Stomach (tissue), 4 donors: ENCODE data around the gene RNU5B-1.

Source experiments
- CTCF ChIP-seq, 7 experiments: fragments of 450-650 bp in 4 of 7; fragments of 200-600 bp in 3 of 7; sonication (generic) in 3 of 7; IDR thresholded peaks; one replicate each; pipeline ENCODE4 v1.5.1; 2016 to 2019; ENCODE audit warnings: antibody characterized with exemption in 7 of 7, control low read depth in 2 of 7, mild to moderate bottlenecking in 1 of 7
- POLR2A ChIP-seq, 4 donors: fragments of 450-650 bp; IDR thresholded peaks; one replicate each; pipeline ENCODE4 v1.6.1; 2016; ENCODE audit warnings: antibody characterized with exemption in 4 of 4, control low read depth in 2 of 4, mild to moderate bottlenecking in 1 of 4, moderate library complexity in 1 of 4
- POLR2AphosphoS5 ChIP-seq, 3 donors: sonication (generic); formaldehyde crosslinking; IDR thresholded peaks; one replicate each; pipeline ENCODE4 v1.6.1; 2016; ENCODE audit warnings: antibody characterized with exemption in 3 of 3

DNA sequence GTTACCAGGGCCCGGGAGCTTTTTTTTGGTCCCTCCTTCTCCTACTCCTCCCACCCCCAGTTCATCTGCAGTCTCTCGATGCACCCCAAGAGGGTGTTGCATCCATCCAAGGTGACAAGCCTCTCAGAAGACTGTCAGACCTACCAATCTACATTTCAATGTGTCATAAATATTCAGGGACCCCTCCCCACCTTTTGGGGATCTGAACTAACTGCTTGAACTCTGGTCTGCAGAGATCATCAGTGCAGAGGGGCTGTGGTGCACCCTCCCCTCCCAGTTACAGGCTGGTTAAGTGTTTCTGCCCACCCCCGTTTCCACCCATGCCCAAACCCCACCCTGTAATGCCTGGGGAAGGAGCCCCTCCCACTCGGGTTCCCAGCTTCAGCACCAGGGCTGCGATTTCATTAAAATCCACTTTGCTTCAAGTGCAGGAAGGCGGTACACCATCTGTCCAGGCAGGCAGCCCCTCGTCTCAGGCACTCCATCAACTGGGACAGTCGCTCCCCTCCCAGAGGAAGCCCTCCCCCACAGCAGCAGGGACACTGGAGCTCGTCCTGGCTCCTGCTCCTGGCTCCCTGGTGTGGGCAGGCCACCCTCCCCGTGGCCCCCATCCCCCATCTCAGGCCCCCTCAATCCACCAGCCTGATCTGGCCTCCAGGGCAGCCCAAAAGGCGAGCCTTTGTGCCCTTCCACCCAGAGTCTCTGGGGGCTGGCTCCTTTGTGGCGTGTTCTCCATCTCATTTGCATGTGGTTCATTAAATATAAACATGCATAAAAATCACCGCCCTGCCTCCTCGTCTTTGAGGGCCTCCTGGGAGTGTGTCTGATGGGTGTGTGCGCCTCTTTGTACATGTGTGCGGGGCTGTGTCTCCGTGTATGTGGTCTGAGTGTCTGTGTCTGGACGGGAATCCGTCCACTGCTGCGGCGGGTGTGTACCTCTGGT is 32.3 kb downstream of the RNU5B-1 start:
- TF ChIP-seq POLR2A (IDR thresholded peaks at IDR 0.05) (no peak), POLR2AphosphoS5 (IDR thresholded peaks at IDR 0.05) (no peak), CTCF (IDR thresholded peaks at IDR 0.05) (no peak)
